Lung (tissue), 12 donors: ENCODE measurements around the gene TCERG1. TPM values are rescaled to one million over a fixed set of nuclear protein-coding genes. Genes with fewer than 3 reads are reported as not detected.

Experiments
- ATAC-seq: fragments of 200-7000 bp; cut with Tn5 transposase; one replicate; pipeline ENCODE4 v1.9.1; 2020; ENCODE audit warnings: moderate number of reproducible peaks; ENCODE audit not compliant: insufficient read depth, low FRiP score
- DNase-seq, 3 donors: peaks; one replicate each; pipeline ENCODE4 v3.0.0-alpha.2; 2013 to 2017
- H3K27ac ChIP-seq, 2 donors: one replicate each; pipeline ENCODE4 v1.5.1; 2013; ENCODE audit warnings: mild to moderate bottlenecking in 2 of 2, moderate library complexity in 2 of 2, control low read depth in 1 of 2, inconsistent platforms in 1 of 2, low read depth in 1 of 2, low read length in 1 of 2
- H3K27me3 ChIP-seq, 3 donors: one replicate each; pipeline ENCODE4 v1.5.1; 2013; ENCODE audit warnings: low read length in 2 of 3; ENCODE audit not compliant: control insufficient read depth in 3 of 3, insufficient read depth in 3 of 3
- H3K36me3 ChIP-seq, 4 donors: one replicate each; pipeline ENCODE4 v1.5.1; 2013; ENCODE audit warnings: low read length in 4 of 4, mild to moderate bottlenecking in 1 of 4, moderate library complexity in 1 of 4; ENCODE audit not compliant: control insufficient read depth in 4 of 4, insufficient read depth in 4 of 4
- H3K4me1 ChIP-seq, 5 donors: one replicate each; pipeline ENCODE4 v1.5.1; 2013; ENCODE audit warnings: low read length in 5 of 5, mild to moderate bottlenecking in 2 of 5, moderate library complexity in 1 of 5; ENCODE audit not compliant: control insufficient read depth in 5 of 5, insufficient read depth in 5 of 5
- H3K4me3 ChIP-seq: one replicate; pipeline ENCODE4 v1.5.1; 2013; ENCODE audit warnings: mild to moderate bottlenecking, control low read depth, moderate library complexity
- H3K9ac ChIP-seq, 2 donors: one replicate each; pipeline ENCODE4 v1.5.1; 2013; ENCODE audit warnings: low read length in 2 of 2, control low read depth in 1 of 2; ENCODE audit not compliant: insufficient read depth in 1 of 2
- H3K9me3 ChIP-seq, 4 donors: one replicate each; pipeline ENCODE4 v1.5.1; 2013; ENCODE audit warnings: low read length in 3 of 4, mild to moderate bottlenecking in 1 of 4, moderate library complexity in 1 of 4; ENCODE audit not compliant: control insufficient read depth in 4 of 4, insufficient read depth in 3 of 4
- CTCF ChIP-seq: IDR thresholded peaks from 2 replicates; pipeline ENCODE4 v1.5.1; 2012; ENCODE audit warnings: mild to moderate bottlenecking; ENCODE audit errors: control extremely low read depth, extremely low read depth
- WGBS, 2 donors: extraction: QIAGEN DNeasy Blood & Tissue Kit; methylation state at CpG; one replicate each; pipeline ENCODE4 v1.1.7; 2013; 5-methylcytosine and 5-hydroxymethylcytosine counted together
- polyA plus RNA-seq, 2 donors: library from polyadenylated mRNA; stranded (reverse); fragments of 200-250 nt; gene quantifications; one replicate each; pipeline ENCODE4 v1.2.1, GENCODE V29; 2013
- total RNA-seq, 2 donors: library from RNA; depleted of rRNA in 1 of 2; stranded (reverse); fragments of >200 nt in 1 of 2; gene quantifications; one replicate each; pipeline ENCODE4 v1.2.1, GENCODE V29; 2014 to 2021
- donor health status: control.
- donor health status: control.
- donor health status: Bipolar disorder and iron deficiency.
- donor health status: healthy.
- donor health status: DM: yes; HTN: yes; CAD: no.

TCERG1 gene
- total and polyA plus RNA-seq, 4 donors, result 21.1 to 79.2 (median 45.2) TPM

GRCh38 chr5:146475190-146475780, 28.2 kb downstream of the TCERG1 start:
- ATAC-seq, result no peak
- H3K4me3 ChIP-seq, result no peak overlapping the region
- DNase-seq, result no peak
- H3K27me3 ChIP-seq, result no peaks in the 10 kb centered on the region
- no peaks in the 10 kb centered on the region for H3K9me3 ChIP-seq
- H3K36me3 ChIP-seq, result peaks cover 8 to 42% (median 34%) of the 10 kb centered on the region in 4 donors
- no peak overlapping the region for H3K9ac ChIP-seq
- no peaks in the 10 kb centered on the region for H3K4me1 ChIP-seq
- H3K27ac ChIP-seq, result no peak overlapping the region
- TF ChIP-seq CTCF, result no peak
- 84 to 87% methylated on average over 4 of the region's 4 CpGs for WGBS, 2 donors

- Histone ChIP-seq H3K4me1 (no peaks in the 10 kb centered on the region), H3K27me3 (no peaks in the 10 kb centered on the region), H3K27ac (no peak overlapping the region), H3K9ac (no peak overlapping the region), H3K4me3 (no peak overlapping the region), H3K9me3 (no peaks in the 10 kb centered on the region), H3K36me3 (peaks cover 7 to 42% (median 34%) of the 10 kb centered on the region in 4 donors)
- no peak for TF ChIP-seq CTCF
- DNase-seq, result no peak
- no peak for ATAC-seq
- 92 to 100% methylated on average over 1 of the region's 1 CpG for WGBS, 2 donors
Observed at GRCh38 chr5:146475906-146476305, 28.8 kb downstream of the TCERG1 start.

- no peak for ATAC-seq
- Histone ChIP-seq H3K9ac (no peak overlapping the region), H3K27me3 (no peaks in the 10 kb centered on the region), H3K9me3 (no peaks in the 10 kb centered on the region), H3K4me1 (no peaks in the 10 kb centered on the region), H3K36me3 (peaks cover 3 to 40% (median 18%) of the 10 kb centered on the region in 4 donors), H3K4me3 (no peak overlapping the region), H3K27ac (no peak overlapping the region)
- WGBS, 2 donors, result 96 to 97% methylated on average over 2 of the region's 2 CpGs
- TF ChIP-seq CTCF, result no peak
- DNase-seq, result no peak
Observed at GRCh38 chr5:146482775-146483174, 35.6 kb downstream of the TCERG1 start.
